Smooth muscle cell (in vitro differentiated cells): ENCODE data around the gene XDH. TPM values are rescaled to one million over a fixed set of nuclear protein-coding genes. Genes with fewer than 3 reads are reported as not detected.

ENCODE experiments used
- DNase-seq: peaks from one replicate; lab custom pipeline; 2025; ENCODE audit not compliant: unreplicated experiment; lab: John Stamatoyannopoulos, UW
- H2AFZ ChIP-seq: fragments of 200-600 bp; sonication (generic); 2 replicates; pipeline ENCODE4 v1.6.0; 2016; ENCODE audit warnings: antibody characterized with exemption, low read depth, mild to moderate bottlenecking
- H3F3A ChIP-seq: fragments of 200-600 bp; sonication (generic); 2 replicates; pipeline ENCODE4 v1.6.0; 2017; ENCODE audit warnings: antibody characterized with exemption, low read depth
- H3K27ac ChIP-seq: fragments of 200-600 bp; sonication (generic); 2 replicates; pipeline ENCODE4 v1.5.1; 2016; ENCODE audit warnings: low read depth, mild to moderate bottlenecking
- H3K27me3 ChIP-seq: fragments of 200-600 bp; sonication (generic); 2 replicates; pipeline ENCODE4 v1.6.1; 2016; ENCODE audit warnings: low read depth, mild to moderate bottlenecking
- H3K36me3 ChIP-seq: fragments of 200-600 bp; sonication (generic); 2 replicates; pipeline ENCODE4 v1.5.1; 2016; ENCODE audit warnings: low read depth
- H3K4me1 ChIP-seq: fragments of 200-600 bp; sonication (generic); 2 replicates; pipeline ENCODE4 v1.5.1; 2016; ENCODE audit warnings: low read depth
- H3K4me2 ChIP-seq: fragments of 200-600 bp; sonication (generic); 2 replicates; pipeline ENCODE4 v1.6.0; 2016; ENCODE audit warnings: mild to moderate bottlenecking
- H3K4me3 ChIP-seq: fragments of 200-600 bp; sonication (generic); 2 replicates; pipeline ENCODE4 v1.5.1; 2016; ENCODE audit warnings: mild to moderate bottlenecking
- H3K79me2 ChIP-seq: fragments of 200-600 bp; sonication (generic); 2 replicates; pipeline ENCODE4 v1.6.0; 2016; ENCODE audit warnings: low read depth, mild to moderate bottlenecking
- H3K9ac ChIP-seq: fragments of 200-600 bp; sonication (generic); 2 replicates; pipeline ENCODE4 v1.6.0; 2016; ENCODE audit warnings: low read depth
- H3K9me3 ChIP-seq: fragments of 200-600 bp; sonication (generic); replicated peaks from 2 replicates; pipeline ENCODE4 v1.5.1; 2016; ENCODE audit warnings: low read depth
- H4K20me1 ChIP-seq: fragments of 200-600 bp; sonication (generic); 2 replicates; pipeline ENCODE4 v1.6.0; 2016; ENCODE audit warnings: low read depth
- CTCF ChIP-seq: fragments of 200-600 bp; sonication (generic); IDR thresholded peaks from 2 replicates; pipeline ENCODE4 v1.5.1; 2017; ENCODE audit warnings: borderline replicate concordance, mild to moderate bottlenecking, antibody characterized with exemption; ENCODE audit not compliant: insufficient read depth, poor library complexity, severe bottlenecking
- WGBS: methylation state at CpG from one replicate; pipeline ENCODE4 v1.1.7; 2016; ENCODE audit warnings: low lambda C conversion rate; 5-methylcytosine and 5-hydroxymethylcytosine counted together
- polyA plus RNA-seq: library from polyadenylated mRNA; unstranded; fragments of >200 nt; fragmentation: Nextera tagmentation; extraction: Ambion mirVana; gene quantifications from 2 replicates; pipeline ENCODE4 v1.2.1, GENCODE V29; 2016
- total RNA-seq: library from RNA; depleted of rRNA; stranded (reverse); fragments of >200 nt; gene quantifications from 2 replicates; pipeline ENCODE4 v1.2.3, GENCODE V29; 2014

Gene XDH
- total and polyA plus RNA-seq, 2 experiments from 2014 or later, result 0.37 to 6.1 TPM

DNA sequence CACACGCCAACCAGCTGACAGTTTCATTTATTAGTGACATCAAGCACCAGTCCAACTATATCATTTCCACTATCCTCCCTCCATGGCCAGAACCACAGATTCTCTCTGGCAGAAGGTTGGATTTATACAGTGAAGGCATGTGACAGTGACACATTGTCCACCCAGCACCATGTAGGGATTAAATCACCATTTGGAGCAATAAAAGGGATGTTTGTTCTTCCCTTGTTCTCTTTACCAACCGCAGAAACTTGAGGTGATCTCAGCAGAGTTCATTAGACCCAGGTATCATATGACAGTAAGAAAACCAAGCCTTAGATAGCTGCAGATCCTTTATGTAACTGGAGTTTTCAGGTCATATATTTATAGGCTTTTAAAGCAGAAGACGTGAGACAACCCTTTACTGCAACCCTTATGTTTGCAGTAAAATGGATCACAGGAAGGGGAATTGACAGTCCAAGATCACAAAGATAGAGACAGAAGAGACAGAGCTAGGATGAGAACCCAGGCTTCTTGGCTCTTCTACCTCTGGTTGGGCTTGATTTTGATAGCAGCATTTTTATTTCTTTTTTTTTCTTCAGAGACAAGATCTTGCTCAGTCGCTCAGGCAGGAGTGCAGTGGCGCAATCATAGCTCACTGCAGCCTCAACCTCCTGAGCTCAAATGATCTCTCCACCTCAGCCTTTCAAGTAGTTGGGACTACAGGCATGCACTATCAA, 80.1 kb downstream of the XDH start:
- H4K20me1 ChIP-seq, result no peaks in the 10 kb centered on the region
- peak overlapping the region; percentile 81 for H3K27ac ChIP-seq
- H3K79me2 ChIP-seq, result no peaks in the 10 kb centered on the region
- H2AFZ ChIP-seq, result no peak overlapping the region
- no peaks in the 10 kb centered on the region for H3K4me1 ChIP-seq
- H3K27me3 ChIP-seq, result no peaks in the 10 kb centered on the region
- DNase-seq, result no peak
- no peaks in the 10 kb centered on the region for H3K9me3 ChIP-seq
- no peak overlapping the region for H3K4me3 ChIP-seq
- H3K4me2 ChIP-seq, result no peak overlapping the region
- WGBS, result 77% methylated on average over 5 of the region's 5 CpGs
- no peaks in the 10 kb centered on the region for H3K36me3 ChIP-seq
- no peak for TF ChIP-seq CTCF
- H3K9ac ChIP-seq, result peak overlapping the region; percentile 18
- no peaks in the 10 kb centered on the region for H3F3A ChIP-seq

GRCh38 chr2:31333527-31334183, 80.9 kb downstream of the XDH start:
- TF ChIP-seq CTCF, result peak; percentile 97
- peak overlapping the region; percentile 81 for H3K27ac ChIP-seq
- WGBS, result 14% methylated on average over 8 of the region's 8 CpGs

DNA sequence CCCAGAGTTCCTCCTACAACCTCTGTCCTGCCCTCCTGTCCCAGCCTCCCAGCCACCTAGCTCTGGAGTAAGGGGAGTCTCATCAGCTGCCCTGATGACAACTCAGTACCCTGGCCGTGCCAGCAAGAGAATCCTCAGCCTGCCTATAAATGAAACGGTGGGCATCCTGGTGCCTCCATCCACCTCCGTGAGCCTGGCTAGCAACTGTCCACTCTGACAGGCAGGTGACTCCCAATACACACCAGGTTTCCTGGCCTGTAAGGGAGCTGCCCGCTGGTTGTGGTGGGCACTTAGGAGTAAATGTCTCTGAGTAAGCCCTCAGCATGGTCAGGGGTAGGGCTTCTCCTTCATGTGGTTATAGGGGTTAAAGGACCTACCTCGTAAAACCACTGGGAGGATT, 81.5 kb downstream of the XDH start:
- H3F3A ChIP-seq, result no peaks in the 10 kb centered on the region
- no peak overlapping the region for H3K4me3 ChIP-seq
- H3K9me3 ChIP-seq, result no peaks in the 10 kb centered on the region
- no peaks in the 10 kb centered on the region for H3K79me2 ChIP-seq
- H2AFZ ChIP-seq, result no peak overlapping the region
- no peaks in the 10 kb centered on the region for H3K4me1 ChIP-seq
- no peak for TF ChIP-seq CTCF
- H3K4me2 ChIP-seq, result no peak overlapping the region
- H3K36me3 ChIP-seq, result no peaks in the 10 kb centered on the region
- no peaks in the 10 kb centered on the region for H4K20me1 ChIP-seq
- no peak for DNase-seq
- H3K27me3 ChIP-seq, result peaks cover 1% of the 10 kb centered on the region
- H3K27ac ChIP-seq, result no peak overlapping the region
- H3K9ac ChIP-seq, result no peak overlapping the region
- WGBS, result 81% methylated on average over 5 of the region's 5 CpGs

More at GRCh38 chr2:31333527-31334183, 80.9 kb downstream of the XDH start:
- H4K20me1 ChIP-seq, result no peaks in the 10 kb centered on the region
- no peaks in the 10 kb centered on the region for H3F3A ChIP-seq
- H3K9ac ChIP-seq, result no peak overlapping the region
- H3K27me3 ChIP-seq, result no peaks in the 10 kb centered on the region
- peak; percentile 33 for DNase-seq
- no peaks in the 10 kb centered on the region for H3K4me1 ChIP-seq
- no peak overlapping the region for H2AFZ ChIP-seq
- no peaks in the 10 kb centered on the region for H3K9me3 ChIP-seq
- no peaks in the 10 kb centered on the region for H3K36me3 ChIP-seq
- no peaks in the 10 kb centered on the region for H3K79me2 ChIP-seq
- no peak overlapping the region for H3K4me3 ChIP-seq
- no peak overlapping the region for H3K4me2 ChIP-seq

DNA sequence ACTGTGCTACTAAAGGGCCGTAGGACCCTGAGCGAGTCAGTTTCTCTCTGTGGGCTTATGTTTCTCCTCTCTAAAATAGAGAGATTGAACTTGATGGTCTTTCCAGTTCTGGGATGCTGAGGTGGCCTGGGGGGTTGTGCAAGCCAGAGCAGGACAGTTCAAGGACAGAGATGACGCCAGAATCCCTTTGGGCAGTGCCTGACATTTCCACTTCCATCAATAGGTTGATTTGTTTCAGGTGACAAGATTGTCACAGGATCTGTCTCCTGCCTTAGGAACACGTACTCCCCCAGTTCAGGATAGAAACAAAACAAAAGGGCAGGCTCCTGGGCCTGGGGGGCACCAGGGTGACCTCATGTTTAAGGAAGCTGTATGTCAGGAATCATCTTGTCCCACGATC, 82.0 kb downstream of the XDH start:
- H3F3A ChIP-seq, result no peaks in the 10 kb centered on the region
- H3K79me2 ChIP-seq, result no peaks in the 10 kb centered on the region
- no peak for TF ChIP-seq CTCF
- 82% methylated on average over 5 of the region's 5 CpGs for WGBS
- no peak overlapping the region for H3K9ac ChIP-seq
- no peak overlapping the region for H3K4me2 ChIP-seq
- H4K20me1 ChIP-seq, result no peaks in the 10 kb centered on the region
- peaks cover 6% of the 10 kb centered on the region for H3K27me3 ChIP-seq
- H2AFZ ChIP-seq, result no peak overlapping the region
- H3K36me3 ChIP-seq, result no peaks in the 10 kb centered on the region
- no peak overlapping the region for H3K27ac ChIP-seq
- no peak for DNase-seq
- no peak overlapping the region for H3K4me3 ChIP-seq
- no peaks in the 10 kb centered on the region for H3K9me3 ChIP-seq
- no peaks in the 10 kb centered on the region for H3K4me1 ChIP-seq
